Measurements from ENCODE around the gene PTCSC3. TPM values are rescaled to one million over a fixed set of nuclear protein-coding genes. Genes with fewer than 3 reads are reported as not detected.

Gene PTCSC3
- total RNA-seq, 1 donor = not detected

DNA sequence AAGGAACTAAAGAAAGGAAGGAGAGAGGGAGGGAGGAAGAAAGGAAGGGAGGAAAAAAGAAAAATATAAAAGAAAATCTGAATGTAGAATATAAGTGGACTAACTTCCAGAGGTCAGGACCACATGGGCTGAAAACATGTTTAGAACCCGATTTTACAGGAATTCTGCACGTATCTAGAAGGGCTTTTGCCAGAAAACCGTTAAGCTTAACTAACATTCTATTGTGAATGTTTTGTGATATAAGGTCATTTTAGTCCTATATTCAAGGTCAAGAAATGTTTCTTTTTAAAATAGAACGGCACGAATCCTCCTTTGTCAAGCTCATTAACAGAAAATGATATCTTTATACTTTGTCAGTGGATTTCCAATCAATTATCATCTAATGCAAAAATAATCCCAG is 13.1 kb downstream of the PTCSC3 start:
- no peak for DNase-seq (ENCODE audit: low read depth)
- H3K4me3 ChIP-seq (ENCODE audit: low read depth, low read length) = no peak overlapping the region
- TF ChIP-seq, protein P1, sequence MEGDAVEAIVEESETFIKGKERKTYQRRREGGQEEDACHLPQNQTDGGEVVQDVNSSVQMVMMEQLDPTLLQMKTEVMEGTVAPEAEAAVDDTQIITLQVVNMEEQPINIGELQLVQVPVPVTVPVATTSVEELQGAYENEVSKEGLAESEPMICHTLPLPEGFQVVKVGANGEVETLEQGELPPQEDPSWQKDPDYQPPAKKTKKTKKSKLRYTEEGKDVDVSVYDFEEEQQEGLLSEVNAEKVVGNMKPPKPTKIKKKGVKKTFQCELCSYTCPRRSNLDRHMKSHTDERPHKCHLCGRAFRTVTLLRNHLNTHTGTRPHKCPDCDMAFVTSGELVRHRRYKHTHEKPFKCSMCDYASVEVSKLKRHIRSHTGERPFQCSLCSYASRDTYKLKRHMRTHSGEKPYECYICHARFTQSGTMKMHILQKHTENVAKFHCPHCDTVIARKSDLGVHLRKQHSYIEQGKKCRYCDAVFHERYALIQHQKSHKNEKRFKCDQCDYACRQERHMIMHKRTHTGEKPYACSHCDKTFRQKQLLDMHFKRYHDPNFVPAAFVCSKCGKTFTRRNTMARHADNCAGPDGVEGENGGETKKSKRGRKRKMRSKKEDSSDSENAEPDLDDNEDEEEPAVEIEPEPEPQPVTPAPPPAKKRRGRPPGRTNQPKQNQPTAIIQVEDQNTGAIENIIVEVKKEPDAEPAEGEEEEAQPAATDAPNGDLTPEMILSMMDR (IDR thresholded peaks at IDR 0.05; ENCODE audit: insufficient read depth, low read length) = no peak

GRCh38 chr14:36162267-36162666 is 14.3 kb downstream of the PTCSC3 start:
- no peak for DNase-seq (ENCODE audit: low read depth)
- TF ChIP-seq, protein P1 (IDR thresholded peaks at IDR 0.05; ENCODE audit: insufficient read depth, low read length) = no peak
- H3K4me3 ChIP-seq (ENCODE audit: low read depth, low read length) = no peak overlapping the region

- TF ChIP-seq, protein P1 (IDR thresholded peaks at IDR 0.05; ENCODE audit: insufficient read depth, low read length) = no peak
- DNase-seq (ENCODE audit: low read depth) = no peak
- H3K4me3 ChIP-seq (ENCODE audit: low read depth, low read length) = no peak overlapping the region
Measured at GRCh38 chr14:36161776-36162175, 14.7 kb downstream of the PTCSC3 start.

DNA sequence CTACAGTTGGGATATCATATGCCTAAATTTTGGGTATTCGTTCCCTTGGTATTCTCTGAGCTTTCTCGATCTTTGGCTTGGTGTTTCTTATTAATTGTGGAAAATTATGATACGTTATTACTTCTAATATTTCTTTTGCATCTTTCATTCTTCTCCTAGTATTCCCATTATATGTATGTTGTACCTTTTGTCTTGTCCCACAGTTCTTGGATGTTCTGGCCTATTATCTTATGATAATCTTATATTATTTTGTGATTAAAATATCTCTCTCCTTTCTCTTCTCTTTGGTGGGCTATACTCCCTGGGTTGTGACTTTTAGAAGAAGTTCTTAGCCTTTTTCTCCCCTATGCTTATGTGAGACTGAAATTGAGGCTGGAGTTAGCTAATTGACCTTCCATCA is 25.2 kb downstream of the PTCSC3 start:
- no peak for DNase-seq (ENCODE audit: low read depth)
- H3K4me3 ChIP-seq (ENCODE audit: low read depth, low read length) = no peak overlapping the region
- TF ChIP-seq, protein P1 (IDR thresholded peaks at IDR 0.05; ENCODE audit: insufficient read depth, low read length) = no peak

GRCh38 chr14:36134038-36134437 is 42.5 kb downstream of the PTCSC3 start:
- TF ChIP-seq, protein P1 (IDR thresholded peaks at IDR 0.05; ENCODE audit: insufficient read depth, low read length) = no peak
- no peak for DNase-seq (ENCODE audit: low read depth)
- H3K4me3 ChIP-seq (ENCODE audit: low read depth, low read length) = no peak overlapping the region

- TF ChIP-seq, protein P1 (IDR thresholded peaks at IDR 0.05; ENCODE audit: insufficient read depth, low read length) = no peak
- DNase-seq (ENCODE audit: low read depth) = no peak
- H3K4me3 ChIP-seq (ENCODE audit: low read depth, low read length) = no peak overlapping the region
Measured at GRCh38 chr14:36132826-36133225, 43.7 kb downstream of the PTCSC3 start.

- TF ChIP-seq, protein P1 (IDR thresholded peaks at IDR 0.05; ENCODE audit: insufficient read depth, low read length) = no peak
- H3K4me3 ChIP-seq (ENCODE audit: low read depth, low read length) = no peak overlapping the region
- DNase-seq (ENCODE audit: low read depth) = no peak
Measured at GRCh38 chr14:36130186-36130585, 46.3 kb downstream of the PTCSC3 start.

Data from fibroblast of the aortic adventitia (primary cell).